Thyroid gland (tissue), 4 donors: ENCODE measurements around the gene MREG.

ENCODE experiments used
- CTCF ChIP-seq, 6 experiments: fragments of 200-600 bp in 3 of 6; fragments of 450-650 bp in 3 of 6; sonication (generic) in 3 of 6; IDR thresholded peaks; one replicate each; pipeline ENCODE4 v1.5.1; 2016 to 2019; ENCODE audit warnings: antibody characterized with exemption in 6 of 6, mild to moderate bottlenecking in 2 of 6, inconsistent platforms in 1 of 6, moderate library complexity in 1 of 6
- POLR2A ChIP-seq, 2 donors: fragments of 450-650 bp; IDR thresholded peaks; one replicate each; pipeline ENCODE4 v1.6.1; 2017; ENCODE audit warnings: antibody characterized with exemption in 2 of 2, mild to moderate bottlenecking in 2 of 2, moderate library complexity in 1 of 2

DNA sequence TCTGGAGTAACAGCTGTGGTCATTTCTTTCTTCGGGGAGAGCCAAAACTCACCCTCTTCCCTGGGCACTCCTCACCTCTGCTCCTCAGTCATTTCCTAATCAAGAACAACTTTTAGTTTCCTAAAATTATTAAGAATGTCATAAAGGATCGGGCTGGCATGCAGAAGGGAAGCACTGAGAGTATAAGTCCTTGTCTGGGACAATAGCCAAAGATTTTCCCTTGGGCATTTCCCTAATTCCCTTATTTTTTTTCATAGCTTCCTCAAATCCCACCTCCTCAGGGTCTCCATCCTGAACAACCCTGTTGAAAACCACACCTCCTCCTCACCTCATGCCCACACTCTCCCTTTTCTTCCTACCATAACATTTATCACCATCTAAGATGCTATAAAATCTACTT, 115.0 kb downstream of the MREG start:
- TF ChIP-seq CTCF (IDR thresholded peaks at IDR 0.05) (no peak), POLR2A (IDR thresholded peaks at IDR 0.05) (no peak)
